ENCODE results near the gene C1orf232. TPM values are rescaled to one million over a fixed set of nuclear protein-coding genes. Genes with fewer than 3 reads are reported as not detected.

The C1orf232 gene
- total RNA-seq, 1 donor from 2014 or later, result not detected

GRCh38 chr1:26132834-26133167, 36.0 kb downstream of the C1orf232 start:
- H3K4me1 ChIP-seq, result no peaks in the 10 kb centered on the region
- no peaks in the 10 kb centered on the region for H3F3A ChIP-seq (ENCODE audit: low read depth)
- peaks cover 12% of the 10 kb centered on the region for H3K9me3 Mint-ChIP-seq
- H3K79me2 ChIP-seq (ENCODE audit: low read depth), result no peaks in the 10 kb centered on the region
- no peak overlapping the region for H3K27ac Mint-ChIP-seq
- no peaks in the 10 kb centered on the region for H3K9me3 ChIP-seq (ENCODE audit: low read depth)
- H3K27ac ChIP-seq, result no peak overlapping the region
- no peak overlapping the region for H3K9ac ChIP-seq
- no peak for DNase-seq (ENCODE audit: low spot score)
- no peak for TF ChIP-seq CTCF (IDR thresholded peaks at IDR 0.05)
- no peak for TF ChIP-seq EZH2phosphoT487 (IDR thresholded peaks at IDR 0.05)
- TF ChIP-seq EZH2 (IDR thresholded peaks at IDR 0.05), result no peak
- no peak overlapping the region for H2AFZ ChIP-seq (replicated peaks)
- no peak overlapping the region for H3K4me3 Mint-ChIP-seq
- no peak overlapping the region for H3K4me3 ChIP-seq
- no peaks in the 10 kb centered on the region for H3K36me3 ChIP-seq
- H4K20me1 ChIP-seq (ENCODE audit: low read depth), result no peaks in the 10 kb centered on the region
- H3K4me1 Mint-ChIP-seq, result peaks cover 10% of the 10 kb centered on the region
- no peak overlapping the region for H3K4me2 ChIP-seq
- H3K27me3 Mint-ChIP-seq (ENCODE audit: insufficient read depth, low read depth), result peaks cover 6% of the 10 kb centered on the region
- no peaks in the 10 kb centered on the region for H3K27me3 ChIP-seq
- no peaks in the 10 kb centered on the region for H3K36me3 Mint-ChIP-seq

- peaks cover 3% of the 10 kb centered on the region for H3F3A ChIP-seq (ENCODE audit: low read depth)
- no peaks in the 10 kb centered on the region for H3K79me2 ChIP-seq (ENCODE audit: low read depth)
- H3K9ac ChIP-seq, result no peak overlapping the region
- no peak overlapping the region for H3K27ac ChIP-seq
- no peak for TF ChIP-seq CTCF (IDR thresholded peaks at IDR 0.05)
- TF ChIP-seq EZH2phosphoT487 (IDR thresholded peaks at IDR 0.05), result no peak
- TF ChIP-seq EZH2 (IDR thresholded peaks at IDR 0.05), result no peak
- Mint-ChIP-seq H3K4me1 (peaks cover 14% of the 10 kb centered on the region), H3K9me3 (peaks cover 12% of the 10 kb centered on the region), H3K36me3 (no peaks in the 10 kb centered on the region), H3K27me3 (ENCODE audit: insufficient read depth, low read depth) (peaks cover 6% of the 10 kb centered on the region), H3K27ac (no peak overlapping the region), H3K4me3 (no peak overlapping the region)
- no peaks in the 10 kb centered on the region for H3K4me1 ChIP-seq
- H3K4me3 ChIP-seq, result no peak overlapping the region
- H3K9me3 ChIP-seq (ENCODE audit: low read depth), result no peaks in the 10 kb centered on the region
- H3K27me3 ChIP-seq, result no peaks in the 10 kb centered on the region
- H2AFZ ChIP-seq (replicated peaks), result no peak overlapping the region
- no peaks in the 10 kb centered on the region for H4K20me1 ChIP-seq (ENCODE audit: low read depth)
- no peak overlapping the region for H3K4me2 ChIP-seq
- no peaks in the 10 kb centered on the region for H3K36me3 ChIP-seq
- DNase-seq (ENCODE audit: low spot score), result no peak
These were observed 36.5 kb downstream of the C1orf232 start for GRCh38 chr1:26132128-26132833.

- Mint-ChIP-seq H3K4me1 (peaks cover 14% of the 10 kb centered on the region), H3K4me3 (no peak overlapping the region), H3K9me3 (peaks cover 9% of the 10 kb centered on the region), H3K27ac (no peak overlapping the region), H3K27me3 (ENCODE audit: insufficient read depth, low read depth) (peaks cover 3% of the 10 kb centered on the region), H3K36me3 (no peaks in the 10 kb centered on the region)
- Histone ChIP-seq H3K27me3 (no peaks in the 10 kb centered on the region), H3K4me2 (no peak overlapping the region), H3K4me3 (no peak overlapping the region), H3K36me3 (no peaks in the 10 kb centered on the region), H3K9ac (no peak overlapping the region), H3K79me2 (ENCODE audit: low read depth) (no peaks in the 10 kb centered on the region), H3K4me1 (no peaks in the 10 kb centered on the region), H3K9me3 (ENCODE audit: low read depth) (no peaks in the 10 kb centered on the region), H3K27ac (no peak overlapping the region), H2AFZ (replicated peaks) (no peak overlapping the region), H4K20me1 (ENCODE audit: low read depth) (no peaks in the 10 kb centered on the region), H3F3A (ENCODE audit: low read depth) (peaks cover 3% of the 10 kb centered on the region)
- no peak for DNase-seq (ENCODE audit: low spot score)
- TF ChIP-seq EZH2phosphoT487 (IDR thresholded peaks at IDR 0.05) (no peak), CTCF (IDR thresholded peaks at IDR 0.05) (no peak), EZH2 (IDR thresholded peaks at IDR 0.05) (no peak)
These were observed 38.1 kb downstream of the C1orf232 start for GRCh38 chr1:26130695-26131094.

Measured in neural progenitor cell (in vitro differentiated cells).